OCI-LY3 (cell line): ENCODE results near the gene NKX2-1.

Source experiments
- H2AFZ ChIP-seq: fragments of 200-600, 300-600 bp; shearing (Covaris generic); 2 replicates; pipeline ENCODE4 v1.6.0; 2014; ENCODE audit warnings: antibody characterized with exemption, low read depth, low read length
- H3K27ac ChIP-seq: fragments of 200-600, 300-600 bp; sonication (generic); 2 replicates; pipeline ENCODE4 v1.5.1; 2014; ENCODE audit warnings: mild to moderate bottlenecking, low read length, moderate library complexity, mixed read lengths
- H3K27me3 ChIP-seq: fragments of 200-600, 300-600 bp; sonication (generic); 2 replicates; pipeline ENCODE4 v1.6.1; 2014; ENCODE audit warnings: low read depth, low read length, mixed read lengths
- H3K36me3 ChIP-seq: fragments of 200-600, 300-600 bp; sonication (generic); replicated peaks from 2 replicates; pipeline ENCODE3; 2014; ENCODE audit warnings: low read depth, low read length, mixed read lengths
- H3K4me1 ChIP-seq: fragments of 300-600, 200-600 bp; sonication (generic); 2 replicates; pipeline ENCODE4 v1.6.1; 2014; ENCODE audit warnings: low read length, mixed read lengths
- H3K4me2 ChIP-seq: fragments of 200-600, 300-600 bp; sonication (generic); 2 replicates; pipeline ENCODE4 v1.6.1; 2014; ENCODE audit warnings: low read length, mixed read lengths
- H3K4me3 ChIP-seq: fragments of 300-600, 200-600 bp; sonication (generic); 2 replicates; pipeline ENCODE4 v1.5.1; 2014; ENCODE audit warnings: antibody characterized with exemption, mild to moderate bottlenecking, low read length, moderate library complexity
- H3K79me2 ChIP-seq: fragments of 300-600, 200-600 bp; shearing (Covaris generic); 2 replicates; pipeline ENCODE4 v1.6.1; 2014; ENCODE audit warnings: mild to moderate bottlenecking, low read length, mixed read lengths
- H3K9ac ChIP-seq: fragments of 300-600, 200-600 bp; shearing (Covaris generic); 2 replicates; pipeline ENCODE4 v1.6.0; 2014; ENCODE audit warnings: mild to moderate bottlenecking, low read length, moderate library complexity
- H3K9me3 ChIP-seq: fragments of 200-600, 300-600 bp; shearing (Covaris generic); 2 replicates; pipeline ENCODE4 v1.6.1; 2014; ENCODE audit warnings: low read length, mixed read lengths; ENCODE audit not compliant: insufficient read depth
- H4K20me1 ChIP-seq: fragments of 200-600, 300-600 bp; sonication (generic); 2 replicates; pipeline ENCODE4 v1.6.1; 2016; ENCODE audit warnings: low read length, mixed read lengths; ENCODE audit not compliant: insufficient read depth
- CTCF ChIP-seq: fragments of 200-600, 300-600 bp; sonication (generic); IDR thresholded peaks from 2 replicates; pipeline ENCODE4 v1.5.1; 2014; ENCODE audit warnings: antibody characterized with exemption, low read length, low read depth
- EZH2phosphoT487 ChIP-seq: fragments of 200-600 bp; shearing (Covaris generic); IDR thresholded peaks from 2 replicates; pipeline ENCODE4 v1.6.1; 2018; ENCODE audit warnings: antibody characterized with exemption, mixed run types, low read depth

Gene NKX2-1

DNA sequence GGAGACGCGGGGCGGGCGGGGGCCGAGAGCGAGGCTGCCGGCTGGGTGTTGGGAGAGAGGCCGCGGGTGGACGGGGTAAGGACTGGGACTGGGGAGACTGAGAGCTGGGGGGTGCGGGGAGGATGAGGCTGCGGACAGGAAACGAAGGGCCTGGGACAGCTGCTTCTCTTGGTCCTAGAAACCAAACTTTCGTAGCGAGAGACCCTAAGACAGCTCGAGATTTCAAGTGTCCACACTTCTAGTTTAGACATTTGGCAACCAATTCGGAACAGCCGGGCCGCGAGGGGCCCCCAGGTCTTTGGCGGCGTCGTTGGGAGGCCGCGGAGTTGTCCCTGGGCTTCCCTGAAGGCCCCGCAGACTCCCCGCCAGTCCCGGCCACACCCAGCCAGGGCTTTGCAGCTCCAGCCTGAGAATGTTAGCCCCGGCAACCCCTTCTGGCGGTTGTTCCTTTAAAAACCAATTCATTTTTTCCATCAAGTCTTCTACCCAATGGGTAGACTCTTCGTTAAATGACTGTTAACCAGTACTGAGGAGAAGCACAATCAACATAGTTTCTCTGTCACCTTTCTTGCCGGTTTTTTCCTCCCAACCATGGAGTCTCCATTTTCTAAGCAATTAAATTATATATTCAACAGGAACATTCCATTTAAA, 11.5 kb downstream of the NKX2-1 start:
- Histone ChIP-seq H3K9me3 (no peaks in the 10 kb centered on the region), H3K79me2 (no peaks in the 10 kb centered on the region), H3K4me3 (no peak overlapping the region)

GRCh38 chr14:36507847-36508417, 12.1 kb downstream of the NKX2-1 start:
- H2AFZ ChIP-seq: no peak overlapping the region
- H4K20me1 ChIP-seq: no peaks in the 10 kb centered on the region
- no peak overlapping the region for H3K4me2 ChIP-seq
- no peaks in the 10 kb centered on the region for H3K27me3 ChIP-seq
- H3K4me1 ChIP-seq: peaks cover 15% of the 10 kb centered on the region
- no peak overlapping the region for H3K4me3 ChIP-seq
- no peaks in the 10 kb centered on the region for H3K79me2 ChIP-seq
- no peaks in the 10 kb centered on the region for H3K9me3 ChIP-seq
- no peak overlapping the region for H3K27ac ChIP-seq
- TF ChIP-seq EZH2phosphoT487 (no peak), CTCF (no peak)
- H3K9ac ChIP-seq: no peak overlapping the region
- H3K36me3 ChIP-seq: no peaks in the 10 kb centered on the region

More for the DNA sequence above, 11.5 kb downstream of the NKX2-1 start:
- Histone ChIP-seq H3K36me3 (no peaks in the 10 kb centered on the region), H3K4me2 (no peak overlapping the region), H3K4me1 (peaks cover 15% of the 10 kb centered on the region), H4K20me1 (no peaks in the 10 kb centered on the region), H2AFZ (no peak overlapping the region), H3K27me3 (no peaks in the 10 kb centered on the region), H3K27ac (no peak overlapping the region), H3K9ac (no peak overlapping the region)
- TF ChIP-seq CTCF (no peak), EZH2phosphoT487 (no peak)

- Histone ChIP-seq H2AFZ (no peak overlapping the region), H3K36me3 (no peaks in the 10 kb centered on the region), H3K79me2 (no peaks in the 10 kb centered on the region), H4K20me1 (no peaks in the 10 kb centered on the region), H3K27ac (no peak overlapping the region), H3K4me3 (no peak overlapping the region), H3K9me3 (no peaks in the 10 kb centered on the region), H3K4me2 (no peak overlapping the region), H3K4me1 (peaks cover 15% of the 10 kb centered on the region), H3K27me3 (no peaks in the 10 kb centered on the region), H3K9ac (no peak overlapping the region)
- TF ChIP-seq EZH2phosphoT487: no peak
These were observed 13.1 kb downstream of the NKX2-1 start for GRCh38 chr14:36506732-36507614.

DNA sequence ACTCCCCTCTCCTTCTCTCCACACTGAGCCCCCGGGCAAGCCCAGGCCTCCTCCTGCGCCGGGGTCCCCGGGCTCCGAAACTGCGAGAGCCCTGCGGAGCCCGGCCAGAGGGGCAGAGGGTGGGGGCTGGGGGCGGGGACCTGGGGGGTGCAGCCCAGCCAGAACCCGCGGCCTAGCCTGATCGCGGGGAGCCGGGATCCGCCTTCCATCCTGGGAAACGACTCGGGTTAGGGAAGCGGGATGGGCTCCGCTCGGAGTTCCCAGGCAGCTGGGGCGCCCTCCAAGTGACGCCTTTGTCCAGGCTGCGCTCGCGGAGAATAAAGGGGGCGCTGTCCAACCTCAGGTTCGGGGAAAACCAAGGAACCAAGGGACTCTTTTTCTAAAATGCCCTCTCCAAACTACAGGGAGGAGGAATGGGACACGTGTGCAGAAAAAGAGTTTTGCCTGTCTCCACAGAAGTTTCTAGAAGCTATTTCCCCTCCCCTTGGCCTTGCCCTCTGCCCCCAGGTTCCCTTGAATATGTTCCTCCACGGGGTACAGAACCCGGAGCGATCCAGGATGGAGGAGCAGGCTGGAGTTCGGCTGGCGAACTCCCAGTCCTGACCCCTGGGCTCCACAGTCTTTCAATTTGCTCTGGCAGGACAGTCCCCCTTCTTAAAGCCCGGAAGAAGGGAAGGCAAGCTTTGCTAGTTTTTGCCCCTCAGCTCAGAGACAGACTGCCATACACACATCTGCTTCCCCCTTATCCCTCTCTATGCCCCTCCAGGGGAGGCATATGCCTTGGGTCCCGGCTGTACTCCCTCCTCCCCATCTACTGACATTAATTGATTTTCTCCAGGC, 13.9 kb downstream of the NKX2-1 start:
- TF ChIP-seq CTCF (0 out of 2 replicates have a peak, but pooled peaks have one; percentile 4), EZH2phosphoT487 (no peak)
- no peaks in the 10 kb centered on the region for H3K79me2 ChIP-seq
- H3K36me3 ChIP-seq: no peaks in the 10 kb centered on the region
- peak overlapping the region; percentile 85 for H3K4me2 ChIP-seq
- peak overlapping the region; percentile 75 for H3K9ac ChIP-seq
- H3K4me3 ChIP-seq: peak overlapping the region; percentile 72
- H3K27me3 ChIP-seq: no peaks in the 10 kb centered on the region
- H3K4me1 ChIP-seq: peaks cover 15% of the 10 kb centered on the region
- H3K9me3 ChIP-seq: no peaks in the 10 kb centered on the region
- no peaks in the 10 kb centered on the region for H4K20me1 ChIP-seq
- peak overlapping the region; percentile 68; the same call in 1 of the 2 replicates for H2AFZ ChIP-seq
- peak overlapping the region; percentile 50 for H3K27ac ChIP-seq
